GM18870 (cell line): Measurements from ENCODE around the gene LYZL2.
A peak's percentile ranks its signal among the peaks of the same experiment; 100 is the strongest.
"Not testable (repeated sequence)": the region's sequence is repeated elsewhere in the genome, so short reads cannot be mapped to it uniquely, and the experiment has no call there.

ENCODE experiments used
- ATAC-seq: cut with Tn5 transposase; IDR thresholded peaks from one replicate; pipeline ENCODE4 v1.9.1; 2021; ENCODE audit warnings: moderate library complexity; ENCODE audit not compliant: unreplicated experiment

LYZL2 gene

DNA sequence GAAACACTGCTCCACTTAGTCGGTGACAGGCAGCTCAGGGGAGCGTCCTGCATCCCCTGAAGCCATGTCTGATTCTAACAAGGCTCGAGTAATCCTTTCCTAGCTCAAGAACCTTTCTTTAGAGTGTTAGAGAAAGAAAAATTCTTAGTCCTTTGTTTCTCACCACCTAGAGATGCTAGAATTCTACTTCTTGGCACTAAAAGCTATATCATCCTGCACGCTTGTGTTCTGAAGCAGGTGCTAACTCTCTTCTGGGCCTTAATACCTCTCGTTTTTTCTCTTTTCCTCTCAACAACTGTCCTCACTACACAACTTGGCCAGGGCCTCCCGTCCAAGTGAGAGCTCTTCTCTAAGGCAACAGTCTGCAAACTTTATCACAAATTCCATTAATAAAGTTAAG lies at the start of gene LYZL2:
LYZL2 (minus strand) TSS at position 101 of the 400 bp plus-strand sequence. CDS start 2,838 bp downstream, outside the sequence.
- no peak for ATAC-seq

DNA sequence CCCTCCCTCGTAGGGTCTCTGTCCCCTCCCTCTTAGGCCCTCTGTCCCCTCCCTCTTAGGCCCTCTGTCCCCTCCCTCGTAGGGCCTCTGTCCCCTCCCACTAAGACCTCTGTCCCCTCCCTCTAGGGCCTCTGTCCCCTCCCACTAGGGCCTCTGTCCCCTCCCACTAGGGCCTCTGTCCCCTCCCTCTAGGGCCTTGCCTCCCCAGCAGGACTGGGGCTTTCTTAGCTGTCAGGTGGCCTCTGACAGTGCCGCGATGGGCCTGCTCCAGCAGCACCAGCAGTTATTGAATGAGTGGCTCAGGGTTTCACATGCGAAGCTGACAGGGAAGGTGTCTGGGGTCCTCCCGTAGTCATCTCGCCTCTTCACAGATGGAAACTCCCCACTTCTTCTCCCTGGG lies 48.1 kb upstream of the LYZL2 start:
- not testable (repeated sequence) for ATAC-seq

GRCh38 chr10:30677146-30677545 lies 47.6 kb upstream of the LYZL2 start:
- ATAC-seq, result not testable (repeated sequence)

DNA sequence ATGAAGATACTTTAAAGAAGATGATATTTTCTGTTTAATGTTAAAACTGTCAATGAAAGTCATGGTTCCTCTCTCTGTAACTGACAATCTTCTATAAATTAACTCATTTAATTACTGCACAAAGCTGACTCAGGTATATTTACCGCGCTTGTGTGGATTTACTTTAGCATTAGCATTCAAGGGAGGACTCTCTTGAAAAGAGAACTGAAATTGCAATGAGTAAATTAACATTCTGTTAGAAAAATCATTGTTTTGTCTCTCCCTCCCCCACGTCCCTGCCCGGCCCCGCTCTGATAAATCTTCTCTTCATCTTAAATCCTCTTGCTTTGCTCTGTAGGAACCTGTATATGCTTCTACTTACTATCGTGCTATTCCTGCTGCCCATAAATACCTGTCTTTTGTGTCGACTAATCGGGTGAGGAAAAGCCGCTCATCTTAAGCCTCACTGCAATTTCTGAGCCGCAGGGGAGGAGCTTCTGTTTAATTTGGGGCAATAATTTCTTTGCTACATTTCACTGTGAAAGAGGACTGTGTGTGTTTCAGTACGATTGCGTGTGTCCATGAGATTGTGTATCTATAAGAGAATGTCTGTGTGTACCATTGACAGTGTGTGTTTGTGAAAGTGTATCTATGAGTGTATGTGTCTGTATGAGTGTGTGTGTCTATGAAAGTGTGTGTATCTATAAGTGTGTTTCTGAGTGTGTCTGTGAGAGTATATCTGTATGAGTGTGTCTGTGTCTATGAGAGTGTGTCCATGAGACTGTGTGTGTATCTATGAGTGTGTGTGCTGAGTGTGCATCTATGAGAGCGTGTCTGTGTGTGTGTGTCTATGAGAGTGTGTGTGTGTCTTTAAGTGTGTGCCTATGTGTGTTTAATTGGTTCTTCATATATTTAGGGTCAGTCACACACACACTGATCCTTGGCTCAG lies 46.5 kb upstream of the LYZL2 start:
- no peak for ATAC-seq

DNA sequence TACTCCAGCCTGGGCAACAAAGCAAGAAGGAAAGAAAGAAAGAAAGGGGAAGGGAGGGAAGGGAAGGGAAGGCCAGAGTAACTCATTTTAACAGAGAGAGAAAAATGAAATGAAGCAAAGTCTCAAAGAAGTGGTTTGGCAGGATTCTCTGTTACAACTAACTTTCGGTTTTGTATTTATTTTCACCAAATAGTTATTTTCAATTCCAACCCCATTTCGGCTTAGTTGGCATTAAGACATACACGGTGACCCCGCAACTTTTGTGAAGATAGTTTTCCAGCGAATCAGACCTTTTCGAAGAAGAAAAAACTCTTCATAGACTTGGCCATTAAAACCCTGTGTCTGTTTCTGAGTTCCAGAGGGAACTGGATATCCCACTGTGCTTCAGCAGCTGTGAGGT lies 45.2 kb upstream of the LYZL2 start:
- no peak for ATAC-seq

DNA sequence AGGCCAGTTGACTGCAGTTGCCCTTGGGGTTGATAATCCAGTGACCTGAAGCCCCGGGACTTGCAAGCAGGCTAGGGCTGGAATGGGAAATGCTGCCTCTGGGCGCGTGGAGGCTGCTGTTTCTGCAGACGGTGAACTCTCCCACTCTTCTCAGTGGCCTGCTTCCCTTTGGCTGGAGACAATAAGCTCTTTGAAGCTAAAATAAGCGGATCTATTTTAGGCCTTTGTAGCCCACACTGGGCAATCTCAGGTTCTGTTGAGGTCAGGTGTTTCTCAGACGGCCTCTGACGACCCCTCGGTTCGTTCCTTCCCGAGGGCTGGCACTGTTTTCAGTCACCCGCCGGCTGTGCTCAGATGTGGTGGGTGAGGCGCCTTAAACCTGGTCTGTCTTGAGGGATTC lies 43.7 kb upstream of the LYZL2 start:
- ATAC-seq, result not testable (repeated sequence)

- ATAC-seq, result not testable (repeated sequence)
These were observed 42.8 kb upstream of the LYZL2 start for GRCh38 chr10:30672338-30672737.

GRCh38 chr10:30671026-30671616 lies 41.6 kb upstream of the LYZL2 start:
- no peak for ATAC-seq

GRCh38 chr10:30667982-30668381 lies 38.4 kb upstream of the LYZL2 start:
- not testable (repeated sequence) for ATAC-seq

- peak; percentile 92 for ATAC-seq
These were observed 33.9 kb upstream of the LYZL2 start for GRCh38 chr10:30663403-30663802.

DNA sequence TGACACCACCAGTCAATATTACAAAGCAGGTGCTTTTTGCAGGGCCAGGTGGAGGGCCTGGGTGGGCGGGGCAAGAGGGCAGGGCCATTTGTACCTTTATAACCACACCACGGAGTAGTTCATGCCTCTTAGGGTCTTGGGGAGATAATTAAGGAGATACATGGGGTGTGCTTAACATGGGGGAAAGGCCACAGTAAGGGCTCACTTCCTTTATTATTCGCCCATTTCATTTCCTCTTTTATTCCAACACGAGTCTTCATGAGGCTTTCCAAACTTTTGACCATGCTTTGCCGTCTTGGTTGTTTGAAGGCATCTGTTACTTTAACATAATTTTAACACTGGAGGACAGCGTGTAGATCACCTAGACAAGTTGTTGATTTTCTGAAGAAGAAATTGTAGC lies 33.3 kb upstream of the LYZL2 start:
- no peak for ATAC-seq

GRCh38 chr10:30660314-30660713 lies 30.8 kb upstream of the LYZL2 start:
- ATAC-seq, result not testable (repeated sequence)

GRCh38 chr10:30656233-30656632 lies 26.7 kb upstream of the LYZL2 start:
- ATAC-seq, result no peak

- not testable (repeated sequence) for ATAC-seq
These were observed 25.4 kb upstream of the LYZL2 start for GRCh38 chr10:30655001-30655400.

GRCh38 chr10:30651470-30652397 lies 22.2 kb upstream of the LYZL2 start:
- ATAC-seq, result not testable (repeated sequence)

GRCh38 chr10:30647089-30647488 lies 17.5 kb upstream of the LYZL2 start:
- no peak for ATAC-seq

- no peak for ATAC-seq
These were observed 15.8 kb upstream of the LYZL2 start for GRCh38 chr10:30645340-30645827.

GRCh38 chr10:30644408-30644861 lies 14.9 kb upstream of the LYZL2 start:
- ATAC-seq, result not testable (repeated sequence)

GRCh38 chr10:30643557-30644199 lies 14.1 kb upstream of the LYZL2 start:
- not testable (repeated sequence) for ATAC-seq

DNA sequence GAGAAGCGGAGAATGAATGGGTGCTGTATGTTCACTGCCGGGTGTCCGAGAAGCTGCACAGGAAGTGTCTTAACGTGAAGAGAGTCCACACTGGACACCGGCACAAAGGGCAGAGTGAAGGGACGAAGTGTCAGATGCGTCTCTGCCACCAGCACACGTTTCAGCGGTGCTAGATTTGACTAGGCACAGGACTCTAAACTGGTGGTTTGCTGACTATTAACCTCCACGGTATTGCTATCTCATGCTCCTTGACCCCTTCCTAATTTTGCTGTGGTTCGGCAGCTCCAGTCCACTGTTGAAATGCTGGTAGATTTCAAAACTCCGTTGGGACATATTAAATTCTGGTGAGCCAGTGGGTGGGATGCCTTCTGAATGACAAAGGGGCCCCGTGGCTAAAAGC lies 13.3 kb upstream of the LYZL2 start:
- ATAC-seq, result not testable (repeated sequence)
